HG03039 (cell line): ENCODE data around the gene MAPK1.

ENCODE experiments used
- ATAC-seq: cut with Tn5 transposase; IDR thresholded peaks from one replicate; pipeline ENCODE4 v1.9.1; 2021; ENCODE audit warnings: mild to moderate bottlenecking, moderate library complexity; ENCODE audit not compliant: unreplicated experiment

Gene MAPK1

GRCh38 chr22:21709688-21710087 lies 157.8 kb downstream of the MAPK1 start:
- ATAC-seq = no peak

DNA sequence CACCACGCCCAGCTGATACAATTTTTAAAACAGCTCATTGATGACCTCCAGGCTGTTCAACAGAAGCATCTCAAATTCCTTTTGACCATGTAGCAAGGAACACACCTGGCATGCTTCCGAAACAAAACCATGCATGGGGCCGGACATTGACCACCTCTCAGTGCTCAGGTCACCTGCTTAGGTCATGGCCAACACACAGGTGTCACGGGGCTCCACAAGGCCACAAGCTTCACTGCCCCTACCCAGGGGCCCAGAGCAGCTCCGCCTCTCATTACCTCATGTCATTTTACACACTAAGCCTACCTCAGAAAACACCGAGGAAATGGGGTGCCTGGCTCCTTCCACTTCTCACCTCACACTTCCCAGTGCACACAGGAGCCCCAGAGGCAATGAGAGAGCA lies 158.5 kb downstream of the MAPK1 start:
- no peak for ATAC-seq

DNA sequence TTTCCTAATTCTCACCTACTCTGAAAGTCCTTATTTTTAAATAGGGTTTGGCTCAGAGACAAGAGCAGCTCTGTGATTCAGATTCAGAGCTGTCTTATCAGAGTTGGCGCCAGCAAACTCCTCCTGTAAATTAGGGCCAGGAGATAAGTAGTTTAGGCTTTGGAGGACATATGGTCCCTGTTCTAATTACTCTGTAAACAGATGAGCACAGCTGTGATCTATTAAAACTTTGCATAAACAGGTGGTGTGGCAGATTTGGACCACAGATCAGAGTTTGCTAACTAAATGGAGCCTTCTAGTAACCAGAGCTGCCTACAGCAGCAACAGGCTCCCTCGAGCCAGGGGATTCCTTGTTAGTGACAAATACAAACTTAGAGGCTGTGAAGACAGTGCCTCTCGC lies 159.8 kb downstream of the MAPK1 start:
- no peak for ATAC-seq
